Esophagus squamous epithelium (tissue), 5 donors: Measurements from ENCODE around the gene KRTAP19-7. TPM values are rescaled to one million over a fixed set of nuclear protein-coding genes. Genes with fewer than 3 reads are reported as not detected.

Experiments used
- DNase-seq: peaks from one replicate; lab custom pipeline; 2025; lab: John Stamatoyannopoulos, UW
- H3K27ac ChIP-seq, 4 donors: fragments of 200-600 bp; sonication (generic); one replicate each; pipeline ENCODE4 v1.5.1; 2016 to 2019; ENCODE audit warnings: mild to moderate bottlenecking in 1 of 4
- H3K27me3 ChIP-seq, 4 donors: fragments of 200-600 bp; sonication (generic); 1 replicate in 3 of 4; 2 replicates in 1 of 4; pipeline versions ENCODE4 v1.5.1 to v1.6.0; 2017 to 2021; ENCODE audit warnings: antibody characterized with exemption in 1 of 4
- H3K36me3 ChIP-seq, 3 donors: fragments of 200-600 bp; sonication (generic); one replicate each; pipeline ENCODE4 v1.5.1; 2016 to 2019
- H3K4me1 ChIP-seq, 3 donors: fragments of 200-600 bp; sonication (generic); one replicate each; pipeline ENCODE4 v1.5.1; 2017 to 2019
- H3K4me3 ChIP-seq, 4 donors: fragments of 200-600 bp; sonication (generic); 1 replicate in 3 of 4; 2 replicates in 1 of 4; pipeline ENCODE4 v1.5.1; 2016 to 2019; ENCODE audit warnings: mild to moderate bottlenecking in 2 of 4, moderate library complexity in 1 of 4
- H3K9me3 ChIP-seq, 3 donors: fragments of 200-600 bp; sonication (generic); one replicate each; pipeline ENCODE4 v1.5.1; 2016 to 2019
- CTCF ChIP-seq, 6 experiments: fragments of 450-650 bp in 4 of 6; fragments of 200-600 bp in 2 of 6; sonication (generic) in 2 of 6; IDR thresholded peaks; one replicate each; pipeline ENCODE4 v1.5.1; 2016 to 2019; ENCODE audit warnings: antibody characterized with exemption in 6 of 6, mild to moderate bottlenecking in 4 of 6, moderate library complexity in 4 of 6
- POLR2A ChIP-seq, 4 donors: fragments of 450-650 bp; IDR thresholded peaks; one replicate each; pipeline ENCODE4 v1.6.1; 2017; ENCODE audit warnings: antibody characterized with exemption in 4 of 4, mild to moderate bottlenecking in 4 of 4, moderate library complexity in 3 of 4
- WGBS, 2 donors: methylation state at CpG; one replicate each; pipeline ENCODE4 v1.1.5; 2018; 5-methylcytosine and 5-hydroxymethylcytosine counted together
- intact Hi-C: fragments of 100-400 bp; cut with DNase I; formaldehyde crosslinking; loops from one replicate; pipeline ENCODE4 v1.15.0; 2022
- total RNA-seq, 4 donors: library from RNA; depleted of rRNA; stranded (reverse); fragments of >200 nt; gene quantifications; one replicate each; pipeline ENCODE4 v1.1.0, GENCODE V29; 2016
- donor health status: DM: yes; HTN: yes; CAD: no.

KRTAP19-7 gene
- not detected for total RNA-seq

DNA sequence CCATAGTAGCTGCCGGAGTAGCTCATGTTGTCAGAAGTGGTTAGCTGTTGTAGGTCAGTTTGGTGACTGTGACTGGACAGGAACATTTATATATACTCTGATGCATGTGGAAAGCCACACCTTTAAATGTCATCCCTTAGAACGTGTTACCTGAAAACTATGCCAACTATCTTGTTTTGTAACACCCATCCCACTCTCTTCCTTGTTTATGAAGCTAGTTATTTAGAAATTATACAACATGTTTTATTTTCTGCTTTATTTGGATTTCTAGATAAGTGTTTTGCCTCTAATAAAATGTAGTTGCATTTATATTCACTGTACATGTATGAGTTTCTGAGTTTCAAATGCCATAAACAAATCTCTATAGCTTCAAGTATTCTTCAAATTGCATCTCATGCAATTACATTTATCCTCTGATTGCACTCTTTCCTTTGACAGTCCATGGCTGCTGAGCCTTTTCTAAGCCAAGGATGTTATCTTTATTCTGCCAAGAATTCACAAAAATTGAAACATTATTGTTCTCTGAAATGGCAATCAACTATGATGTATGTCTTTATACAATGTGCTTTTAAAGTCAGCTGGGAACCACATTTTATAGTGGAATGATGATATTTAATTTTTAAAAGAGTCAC, at the start of gene KRTAP19-7:
Gene KRTAP19-7 (minus strand): TSS at position 51 of the 632 bp plus-strand sequence. CDS start 25 bp downstream, at position 26.
- no peaks in the 10 kb centered on the region for H3K4me1 ChIP-seq
- WGBS, 2 donors, result 74 to 82% methylated on average over 1 to 2 of the region's 2 CpGs
- no peak for TF ChIP-seq CTCF (IDR thresholded peaks at IDR 0.05)
- no peak for TF ChIP-seq POLR2A (IDR thresholded peaks at IDR 0.05)
- no peak for DNase-seq
- no peaks in the 10 kb centered on the region for H3K36me3 ChIP-seq
- no peak within 1 kb of the TSS for H3K27ac ChIP-seq
- no peaks in the 10 kb centered on the region for H3K27me3 ChIP-seq
- no peaks in the 10 kb centered on the region for H3K9me3 ChIP-seq
- no peak within 1 kb of the TSS for H3K4me3 ChIP-seq
- intact Hi-C loops, result no loop called here

- no peaks in the 10 kb centered on the region for H3K4me1 ChIP-seq
- H3K36me3 ChIP-seq, result no peaks in the 10 kb centered on the region
- WGBS, 2 donors, result 93% methylated on average over 2 of the region's 2 CpGs; no CpG with 5 or more reads in 1 of the 2 donors
- peaks cover 0 to 4% (median 0%) of the 10 kb centered on the region in 3 donors for H3K9me3 ChIP-seq
- intact Hi-C loops, result no loop called here
- H3K27ac ChIP-seq, result no peak overlapping the region
- no peak for DNase-seq
- H3K27me3 ChIP-seq, result no peaks in the 10 kb centered on the region
- no peak overlapping the region for H3K4me3 ChIP-seq
- no peak for TF ChIP-seq POLR2A (IDR thresholded peaks at IDR 0.05)
These were observed 44.9 kb upstream of the KRTAP19-7 start for GRCh38 chr21:30605968-30606367.

DNA sequence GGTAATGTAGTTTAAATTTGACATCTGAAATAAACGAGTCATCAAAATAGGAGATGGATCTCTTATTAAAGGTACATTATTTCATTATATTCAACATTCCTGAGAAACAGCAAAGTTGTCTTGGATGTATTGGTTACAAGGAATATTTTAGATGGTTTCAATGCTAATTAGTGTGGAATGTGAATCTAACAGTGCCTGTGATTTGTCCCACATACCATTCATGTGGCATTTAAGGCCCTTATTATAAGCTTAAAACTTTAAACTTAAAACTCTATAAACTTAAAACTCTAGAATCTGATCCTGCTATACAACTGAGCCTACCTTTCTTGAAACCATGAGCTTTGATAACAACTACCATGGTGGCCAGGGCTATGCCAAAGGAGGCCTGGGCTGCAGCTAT, 39.7 kb upstream of the KRTAP19-7 start, which contains the start of gene KRTAP22-1:
Gene KRTAP22-1 (plus strand): TSS at position 301 of the 400 bp plus-strand sequence.
- intact Hi-C loops, result no loop called here

GRCh38 chr21:30598802-30599201, 37.7 kb upstream of the KRTAP19-7 start, which contains the start of gene KRTAP6-2:
Gene KRTAP6-2 (minus strand): TSS chr21:30598902. CDS start chr21:30598874, 28 bp downstream.
- no peaks in the 10 kb centered on the region for H3K9me3 ChIP-seq
- H3K27me3 ChIP-seq, result no peaks in the 10 kb centered on the region
- TF ChIP-seq POLR2A (IDR thresholded peaks at IDR 0.05) (no peak), CTCF (IDR thresholded peaks at IDR 0.05) (no peak)
- no peaks in the 10 kb centered on the region for H3K36me3 ChIP-seq
- H3K4me3 ChIP-seq, result no peak within 1 kb of the TSS
- H3K4me1 ChIP-seq, result no peaks in the 10 kb centered on the region
- intact Hi-C loops, result no loop called here
- no peak for DNase-seq
- WGBS, 2 donors, result 96 to 98% methylated on average over 6 of the region's 6 CpGs
- H3K27ac ChIP-seq, result no peak within 1 kb of the TSS

More for the DNA sequence above, 39.7 kb upstream of the KRTAP19-7 start, which contains the start of gene KRTAP22-1:
- DNase-seq, result no peak
- H3K27ac ChIP-seq, result no peak within 1 kb of the TSS
- no peak for TF ChIP-seq POLR2A (IDR thresholded peaks at IDR 0.05)
- no peak for TF ChIP-seq CTCF (IDR thresholded peaks at IDR 0.05)
- no peak within 1 kb of the TSS for H3K4me3 ChIP-seq
- WGBS, 2 donors, result 27 to 50% methylated on average over 1 of the region's 1 CpG
- H3K27me3 ChIP-seq, result no peaks in the 10 kb centered on the region
- no peaks in the 10 kb centered on the region for H3K4me1 ChIP-seq
- H3K9me3 ChIP-seq, result no peaks in the 10 kb centered on the region
- H3K36me3 ChIP-seq, result no peaks in the 10 kb centered on the region

- H3K27ac ChIP-seq, result no peak within 1 kb of the TSS
- TF ChIP-seq POLR2A (IDR thresholded peaks at IDR 0.05) (no peak), CTCF (IDR thresholded peaks at IDR 0.05) (no peak)
- no peaks in the 10 kb centered on the region for H3K4me1 ChIP-seq
- intact Hi-C loops, result no loop called here
- no peaks in the 10 kb centered on the region for H3K9me3 ChIP-seq
- WGBS, 2 donors, result 83 to 86% methylated on average over 3 of the region's 4 CpGs
- H3K4me3 ChIP-seq, result no peak within 1 kb of the TSS
- no peak for DNase-seq
- H3K36me3 ChIP-seq, result no peaks in the 10 kb centered on the region
- H3K27me3 ChIP-seq, result no peaks in the 10 kb centered on the region
These were observed 31.0 kb upstream of the KRTAP19-7 start, which contains the start of gene KRTAP6-3 for GRCh38 chr21:30592140-30592539. Gene KRTAP6-3 (plus strand): TSS chr21:30592440. CDS start chr21:30592446, 6 bp downstream.
